ENCODE measurements around the gene PRKAG2.

GRCh38 chr7:151754142-151754590 lies 122.7 kb downstream of the PRKAG2 start:
- TF ChIP-seq POLR2A (IDR thresholded peaks at IDR 0.05; ENCODE audit: low read length), result no peak
- TF ChIP-seq GATA1 (IDR thresholded peaks at IDR 0.05; ENCODE audit: low read depth, low read length), result no peak
